Left lobe of liver (tissue), 1 donor: ENCODE measurements around the gene LIMS4. TPM values are rescaled to one million over a fixed set of nuclear protein-coding genes. Genes with fewer than 3 reads are reported as not detected.

Experiments
- total RNA-seq: library from RNA; stranded (reverse); gene quantifications from one replicate; pipeline ENCODE4 v1.2.1, GENCODE V29; 2021
- donor health status: DM: no; HTN: yes; CAD: no.

Gene LIMS4
- total RNA-seq, 1 donor from 2014 or later, result not detected

Other genes with a start within 250 kb of the LIMS4 start
- 2.7 TPM for gene RGPD6, start 104.4 kb upstream of the LIMS4 start, total RNA-seq
- gene BUB1, start 205.2 kb upstream of the LIMS4 start, total RNA-seq, result 0.88 TPM